Endothelial cell of umbilical vein (primary cell): ENCODE measurements around the gene ADCY2. TPM values are rescaled to one million over a fixed set of nuclear protein-coding genes. Genes with fewer than 3 reads are reported as not detected.

Experiments
- BruUV-seq: library from RNA; stranded (reverse); fragments of 400-500 nt; replicated peaks from 2 replicates; lab custom pipeline; 2021; lab: Mats Ljungman, UMichigan
- CTCF ChIA-PET: fragments of 300-600, 350-600 bp; sonication (Branson Sonifier 250); formaldehyde crosslinking; loops from one replicate; lab custom pipeline; 2021; ENCODE audit warnings: antibody characterized with exemption, inconsistent platforms; lab: Charles Lee
- POLR2A ChIA-PET: fragments of 300-600, 350-600 bp; sonication (Branson Sonifier 250); formaldehyde crosslinking; loops from one replicate; lab custom pipeline; 2021; ENCODE audit warnings: antibody characterized with exemption, inconsistent platforms; lab: Charles Lee
- DNase-seq: peaks from one replicate; pipeline ENCODE4 v3.0.0-alpha.2; 2011; ENCODE audit warnings: low read depth, low spot score
- FAIRE-seq: peaks from 2 replicates; lab custom pipeline; 2011; peaks lifted over from hg19 to GRCh38; lab: Jason Lieb, UNC
- H2AFZ ChIP-seq: 2 replicates; pipeline ENCODE4 v1.6.0; 2012; ENCODE audit warnings: low read depth, low read length, control low read depth, inconsistent platforms
- H3K27ac ChIP-seq: 2 replicates; pipeline ENCODE4 v1.5.1; 2011; ENCODE audit warnings: low read depth, mild to moderate bottlenecking, control low read depth, low read length, moderate library complexity; ENCODE audit not compliant: insufficient read depth
- H3K27me3 ChIP-seq, 2 experiments: 2 replicates each; pipeline versions ENCODE4 v1.6.0 to v1.6.1; 2011; ENCODE audit warnings: low read length in 2 of 2, mixed read lengths in 1 of 2; ENCODE audit not compliant: control insufficient read depth in 2 of 2, insufficient read depth in 2 of 2
- H3K36me3 ChIP-seq, 2 experiments: 2 replicates in 1 of 2; 3 replicates in 1 of 2; pipeline ENCODE4 v1.5.1; 2011; ENCODE audit warnings: low read length in 2 of 2, mild to moderate bottlenecking in 1 of 2, moderate library complexity in 1 of 2; ENCODE audit not compliant: control insufficient read depth in 2 of 2, insufficient read depth in 2 of 2; ENCODE audit errors: extremely low read depth in 1 of 2
- H3K4me1 ChIP-seq: 3 replicates; pipeline ENCODE4 v1.5.1; 2011; ENCODE audit warnings: mild to moderate bottlenecking, low read length; ENCODE audit not compliant: control insufficient read depth, insufficient read depth; ENCODE audit errors: extremely low read depth
- H3K4me2 ChIP-seq: 2 replicates; pipeline ENCODE4 v1.6.1; 2011; ENCODE audit warnings: low read length, control low read depth, mixed read lengths; ENCODE audit not compliant: insufficient read depth
- H3K4me3 ChIP-seq, 3 experiments: fragments of 200-600 bp in 1 of 3; sonication (generic), shearing (Covaris generic) in 1 of 3; replicated peaks in 1 of 3; 2 replicates each; pipeline ENCODE4 v1.5.1; 2011 to 2016; ENCODE audit warnings: control low read depth in 3 of 3, low read length in 3 of 3, mild to moderate bottlenecking in 2 of 3, inconsistent platforms in 1 of 3, low read depth in 1 of 3, moderate library complexity in 1 of 3; ENCODE audit not compliant: insufficient read depth in 1 of 3
- H3K79me2 ChIP-seq: 2 replicates; pipeline ENCODE4 v1.6.0; 2012; ENCODE audit warnings: low read length, inconsistent platforms; ENCODE audit not compliant: control insufficient read depth, insufficient read depth
- H3K9ac ChIP-seq: replicated peaks from 2 replicates; pipeline ENCODE3; 2011; ENCODE audit warnings: low read length, control low read depth; ENCODE audit not compliant: insufficient read depth; ENCODE audit errors: extremely low read depth
- H3K9me1 ChIP-seq: replicated peaks from 3 replicates; pipeline ENCODE4 v1.6.0; 2011; ENCODE audit warnings: mild to moderate bottlenecking, low read length; ENCODE audit not compliant: control insufficient read depth, insufficient read depth; ENCODE audit errors: extremely low read depth
- H3K9me3 ChIP-seq: replicated peaks from 2 replicates; pipeline ENCODE4 v1.5.1; 2012; ENCODE audit warnings: low read length, inconsistent platforms; ENCODE audit not compliant: control insufficient read depth, insufficient read depth
- H4K20me1 ChIP-seq: replicated peaks from 2 replicates; pipeline ENCODE3; 2011; ENCODE audit warnings: mild to moderate bottlenecking, low read length; ENCODE audit not compliant: control insufficient read depth, insufficient read depth; ENCODE audit errors: extremely low read depth
- CTCF ChIP-seq, 2 donors: IDR thresholded peaks; 1 replicate in 1 of 2; 2 replicates in 1 of 2; pipeline ENCODE4 v1.5.1; 2011; ENCODE audit warnings: low read length in 2 of 2, mild to moderate bottlenecking in 2 of 2, moderate library complexity in 2 of 2, control low read depth in 1 of 2, inconsistent platforms in 1 of 2, low read depth in 1 of 2; ENCODE audit not compliant: insufficient read depth in 1 of 2; ENCODE audit errors: extremely low read depth in 1 of 2
- EZH2 ChIP-seq: IDR thresholded peaks from 2 replicates; pipeline ENCODE4 v1.6.1; 2012; ENCODE audit warnings: borderline replicate concordance, low read depth, mild to moderate bottlenecking, moderate library complexity, low read length, inconsistent platforms; ENCODE audit not compliant: severe bottlenecking
- FOS ChIP-seq: IDR thresholded peaks from 2 replicates; pipeline ENCODE4 v1.6.1; 2011; ENCODE audit warnings: mild to moderate bottlenecking, low read length, moderate library complexity, borderline replicate concordance; ENCODE audit not compliant: insufficient read depth
- GATA2 ChIP-seq: IDR thresholded peaks from 2 replicates; pipeline ENCODE4 v1.7.0; 2011; ENCODE audit warnings: low read depth, mild to moderate bottlenecking, moderate library complexity, mixed read lengths, low read length; ENCODE audit not compliant: insufficient read length, insufficient read depth
- JUN ChIP-seq: IDR thresholded peaks from 2 replicates; pipeline ENCODE4 v1.6.1; 2011; ENCODE audit warnings: borderline replicate concordance, low read depth; ENCODE audit not compliant: insufficient read length, insufficient read depth
- MAX ChIP-seq: IDR thresholded peaks from 2 replicates; pipeline ENCODE4 v1.6.1; 2011; ENCODE audit not compliant: insufficient read depth, insufficient read length
- MYC ChIP-seq: IDR thresholded peaks from one replicate; pipeline ENCODE4 v1.6.1; 2011; ENCODE audit warnings: mild to moderate bottlenecking, low read depth, low read length
- POLR2A ChIP-seq: IDR thresholded peaks from 2 replicates; pipeline ENCODE4 v1.6.1; 2012; ENCODE audit warnings: low read depth, mild to moderate bottlenecking, control low read depth, low read length
- POLR2AphosphoS5 ChIP-seq: IDR thresholded peaks from 2 replicates; pipeline ENCODE4 v1.6.1; 2012; ENCODE audit warnings: low read depth, mild to moderate bottlenecking, control low read depth, low read length, moderate library complexity; ENCODE audit not compliant: insufficient read depth
- dilution Hi-C: fragments of 300-500 bp; cut with MboI; formaldehyde crosslinking; loops from one replicate; pipeline ENCODE4 v1.15.0; 2019; ENCODE audit warnings: low sequenced_read_pairs; ENCODE audit not compliant: extremely low pct_ligation_motif_present
- intact Hi-C: fragments of 100-400 bp; cut with micrococcal nuclease; formaldehyde crosslinking; loops from one replicate; pipeline ENCODE4 v1.10.0; 2022
- polyA plus RNA-seq, 4 experiments: library from polyadenylated mRNA; depleted of rRNA in 3 of 4; stranded (reverse) in 3 of 4; unstranded in 1 of 4; fragments of >200 nt; gene quantifications; 2 replicates each; pipeline versions ENCODE4 v1.2.1 to v1.2.3, GENCODE V29; 2011 to 2012; ENCODE audit warnings: missing spikeins in 1 of 4
- total RNA-seq: library from RNA; stranded (reverse); gene quantifications from 2 replicates; pipeline ENCODE4 v1.2.3, GENCODE V29; 2021

ADCY2 gene
- total and polyA plus RNA-seq, 2 donors (not counting 3 experiments of a cell fraction or from before 2014, with no cell fraction given) = under 0.01 TPM; not detected in 1

DNA sequence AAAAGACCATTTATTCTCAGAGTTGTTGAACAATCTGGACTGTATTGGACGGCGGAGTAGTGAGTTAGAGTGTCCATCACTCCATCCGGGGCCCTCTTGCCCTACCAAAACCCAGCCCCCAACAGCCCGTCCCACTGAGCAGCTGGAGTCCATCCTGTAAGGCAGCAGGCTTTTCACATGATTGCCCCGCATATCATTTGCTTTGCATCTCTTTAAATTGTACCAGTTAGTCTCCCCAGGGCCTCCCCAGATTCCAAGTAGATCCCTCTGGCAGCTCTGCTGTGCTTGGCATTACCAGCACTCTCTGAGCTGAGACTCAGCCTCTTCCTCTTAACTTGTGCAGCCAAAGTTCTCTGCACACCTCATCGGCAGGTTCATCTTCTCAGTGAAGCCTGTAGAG lies 48.6 kb upstream of the ADCY2 start:
- DNase-seq = no peak
- Histone ChIP-seq H4K20me1 (no peaks in the 10 kb centered on the region), H3K4me1 (no peaks in the 10 kb centered on the region), H3K9ac (no peak overlapping the region), H3K27ac (no peak overlapping the region), H3K36me3 (no peaks in the 10 kb centered on the region), H3K79me2 (no peaks in the 10 kb centered on the region), H2AFZ (no peak overlapping the region), H3K27me3 (no peaks in the 10 kb centered on the region), H3K4me3 (no peak overlapping the region), H3K9me3 (peaks cover 2% of the 10 kb centered on the region), H3K4me2 (no peak overlapping the region), H3K9me1 (no peaks in the 10 kb centered on the region)
- POLR2A ChIA-PET = no interaction called here
- CTCF ChIA-PET = no interaction called here
- no TSS peak for BruUV-seq
- TF ChIP-seq JUN (no peak), GATA2 (no peak), MYC (no peak), EZH2 (no peak), CTCF (IDR thresholded peaks at IDR 0.05; ENCODE audit: extremely low read depth in 1 of 2, insufficient read depth in 1 of 2, low read depth in 1 of 2, low read length in 2 of 2) (no peak), POLR2A (no peak), POLR2AphosphoS5 (no peak), MAX (no peak), FOS (no peak)
- dilution Hi-C loops = no loop called here
- intact Hi-C loops = no loop called here
- no peak for FAIRE-seq
